C4-2B (cell line): Measurements from ENCODE around the gene ZDHHC8.

ENCODE experiments used
- ZFX ChIP-seq: fragments of 450-650 bp; IDR thresholded peaks from 2 replicates; pipeline ENCODE4 v1.6.1; 2017
- TF ChIP-seq, protein P1 (sequence below): fragments of 450-650 bp; conservative IDR thresholded peaks from 2 replicates; pipeline ENCODE4 v1.5.1; 2017; ENCODE audit warnings: mild to moderate bottlenecking

- TF ChIP-seq, protein P1, sequence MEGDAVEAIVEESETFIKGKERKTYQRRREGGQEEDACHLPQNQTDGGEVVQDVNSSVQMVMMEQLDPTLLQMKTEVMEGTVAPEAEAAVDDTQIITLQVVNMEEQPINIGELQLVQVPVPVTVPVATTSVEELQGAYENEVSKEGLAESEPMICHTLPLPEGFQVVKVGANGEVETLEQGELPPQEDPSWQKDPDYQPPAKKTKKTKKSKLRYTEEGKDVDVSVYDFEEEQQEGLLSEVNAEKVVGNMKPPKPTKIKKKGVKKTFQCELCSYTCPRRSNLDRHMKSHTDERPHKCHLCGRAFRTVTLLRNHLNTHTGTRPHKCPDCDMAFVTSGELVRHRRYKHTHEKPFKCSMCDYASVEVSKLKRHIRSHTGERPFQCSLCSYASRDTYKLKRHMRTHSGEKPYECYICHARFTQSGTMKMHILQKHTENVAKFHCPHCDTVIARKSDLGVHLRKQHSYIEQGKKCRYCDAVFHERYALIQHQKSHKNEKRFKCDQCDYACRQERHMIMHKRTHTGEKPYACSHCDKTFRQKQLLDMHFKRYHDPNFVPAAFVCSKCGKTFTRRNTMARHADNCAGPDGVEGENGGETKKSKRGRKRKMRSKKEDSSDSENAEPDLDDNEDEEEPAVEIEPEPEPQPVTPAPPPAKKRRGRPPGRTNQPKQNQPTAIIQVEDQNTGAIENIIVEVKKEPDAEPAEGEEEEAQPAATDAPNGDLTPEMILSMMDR = no peak; the same call in 1 of the 2 replicates
- TF ChIP-seq ZFX = no peak
These were observed 23.1 kb downstream of the ZDHHC8 start for GRCh38 chr22:20154602-20155187.
